GM12892 (cell line): Measurements from ENCODE around the gene BCAN.
A peak's percentile ranks its signal among the peaks of the same experiment; 100 is the strongest.

ENCODE experiments used
- DNase-seq: peaks from one replicate; pipeline ENCODE4 v3.0.0; 2011; ENCODE audit not compliant: insufficient read length
- FAIRE-seq: peaks from 2 replicates; lab custom pipeline; 2011; peaks lifted over from hg19 to GRCh38; lab: Jason Lieb, UNC
- POLR2A ChIP-seq: IDR thresholded peaks from 2 replicates; pipeline ENCODE4 v1.6.1; 2011; ENCODE audit warnings: low read depth, low read length, control low read depth
- POLR2AphosphoS5 ChIP-seq: IDR thresholded peaks from 2 replicates; pipeline ENCODE4 v1.6.1; 2011; ENCODE audit warnings: low read depth, low read length, control low read depth
- TAF1 ChIP-seq: IDR thresholded peaks from 2 replicates; pipeline ENCODE4 v1.6.1; 2011; ENCODE audit warnings: low read depth, mild to moderate bottlenecking, control low read depth, low read length, borderline replicate concordance

The BCAN gene

GRCh38 chr1:156648496-156648895, 6.6 kb downstream of the BCAN start:
- DNase-seq (no peak), FAIRE-seq (no peak)
- no peak for TF ChIP-seq POLR2A
- no peak for TF ChIP-seq TAF1
- no peak for TF ChIP-seq POLR2AphosphoS5

- DNase-seq, result no peak
- no peak for FAIRE-seq
- TF ChIP-seq TAF1, result no peak
- no peak for TF ChIP-seq POLR2A
- TF ChIP-seq POLR2AphosphoS5, result no peak
Measured at GRCh38 chr1:156648951-156649350, 7.0 kb downstream of the BCAN start.

DNA sequence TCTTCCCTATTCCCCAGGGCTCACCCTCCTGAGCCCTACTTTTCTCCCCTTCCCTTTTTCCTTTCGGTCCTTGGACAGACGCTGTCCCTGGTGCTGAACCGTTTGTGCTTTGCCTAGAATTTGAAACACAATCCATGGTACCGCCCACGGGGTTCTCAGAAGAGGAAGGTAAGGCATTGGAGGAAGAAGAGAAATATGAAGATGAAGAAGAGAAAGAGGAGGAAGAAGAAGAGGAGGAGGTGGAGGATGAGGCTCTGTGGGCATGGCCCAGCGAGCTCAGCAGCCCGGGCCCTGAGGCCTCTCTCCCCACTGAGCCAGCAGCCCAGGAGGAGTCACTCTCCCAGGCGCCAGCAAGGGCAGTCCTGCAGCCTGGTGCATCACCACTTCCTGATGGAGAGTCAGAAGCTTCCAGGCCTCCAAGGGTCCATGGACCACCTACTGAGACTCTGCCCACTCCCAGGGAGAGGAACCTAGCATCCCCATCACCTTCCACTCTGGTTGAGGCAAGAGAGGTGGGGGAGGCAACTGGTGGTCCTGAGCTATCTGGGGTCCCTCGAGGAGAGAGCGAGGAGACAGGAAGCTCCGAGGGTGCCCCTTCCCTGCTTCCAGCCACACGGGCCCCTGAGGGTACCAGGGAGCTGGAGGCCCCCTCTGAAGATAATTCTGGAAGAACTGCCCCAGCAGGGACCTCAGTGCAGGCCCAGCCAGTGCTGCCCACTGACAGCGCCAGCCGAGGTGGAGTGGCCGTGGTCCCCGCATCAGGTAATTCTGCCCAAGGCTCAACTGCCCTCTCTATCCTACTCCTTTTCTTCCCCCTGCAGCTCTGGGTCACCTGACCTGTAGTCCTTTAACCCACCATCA, 10.4 kb downstream of the BCAN start:
- FAIRE-seq (no peak), DNase-seq (no peak)
- TF ChIP-seq POLR2A (no peak), POLR2AphosphoS5 (no peak), TAF1 (no peak)

GRCh38 chr1:156652992-156653355, 11.1 kb downstream of the BCAN start:
- TF ChIP-seq TAF1, result no peak
- no peak for TF ChIP-seq POLR2AphosphoS5
- TF ChIP-seq POLR2A, result no peak
- DNase-seq (no peak), FAIRE-seq (no peak)

DNA sequence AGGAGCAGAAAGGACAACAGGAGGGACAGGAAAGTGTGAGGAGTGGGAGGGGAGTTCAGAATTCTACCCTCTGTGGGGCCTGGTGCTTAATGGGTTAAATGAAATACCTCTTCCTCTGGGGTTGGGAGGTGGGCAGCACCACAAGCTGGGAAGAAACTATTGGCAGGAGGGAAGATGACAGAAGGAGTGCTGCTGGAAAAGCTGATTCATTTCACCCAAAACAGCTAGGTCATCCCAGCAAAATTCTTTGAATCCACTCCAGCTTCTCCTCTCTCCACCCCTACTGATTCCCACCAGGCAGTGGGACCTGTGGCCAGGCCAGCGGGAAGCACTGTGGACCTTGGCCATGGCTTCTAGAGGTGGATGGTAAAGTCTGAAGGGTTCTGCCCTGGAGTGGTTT, 12.8 kb downstream of the BCAN start:
- no peak for DNase-seq
- no peak for FAIRE-seq

DNA sequence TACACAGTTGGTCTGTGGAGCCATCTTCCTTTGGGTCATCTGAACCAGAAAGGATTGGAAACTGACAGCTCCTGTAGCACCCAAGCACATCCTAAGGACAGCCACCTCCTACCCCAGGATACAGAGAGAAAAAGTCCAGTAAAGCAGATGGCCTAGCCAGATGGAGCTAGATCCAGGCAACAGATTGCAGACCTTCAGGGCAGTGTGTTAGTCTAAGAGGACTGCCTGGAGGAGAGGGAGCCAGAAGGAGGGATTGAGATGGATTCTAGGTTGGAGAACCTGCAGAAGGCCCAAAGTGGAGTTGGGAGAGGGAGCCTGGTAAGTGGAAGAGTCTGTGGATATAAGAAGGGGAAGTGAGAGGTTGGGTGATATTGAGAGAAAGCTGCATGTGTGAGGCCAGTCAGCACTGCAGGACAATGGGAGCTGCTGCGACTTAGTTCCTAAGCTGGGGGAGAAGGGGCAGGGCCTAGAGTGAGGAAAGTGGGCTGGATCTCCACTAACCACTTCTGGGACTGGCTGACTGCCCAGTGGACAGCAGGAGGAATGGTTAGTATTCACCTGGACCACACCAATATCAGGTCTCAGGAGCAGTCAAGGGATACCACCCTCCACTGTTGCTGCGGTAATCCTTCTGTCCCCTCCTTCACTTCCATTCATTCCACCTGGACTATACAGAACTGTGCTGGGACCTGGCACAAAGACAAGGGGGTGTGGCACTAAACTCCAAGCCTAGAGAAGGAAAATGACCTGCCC, 13.4 kb downstream of the BCAN start:
- TF ChIP-seq TAF1 (no peak), POLR2A (no peak), POLR2AphosphoS5 (no peak)
- no peak for FAIRE-seq
- DNase-seq, result no peak

More for the DNA sequence above, 12.8 kb downstream of the BCAN start:
- no peak for TF ChIP-seq TAF1
- no peak for TF ChIP-seq POLR2A
- TF ChIP-seq POLR2AphosphoS5, result no peak

GRCh38 chr1:156655904-156656516, 14.1 kb downstream of the BCAN start:
- DNase-seq (no peak), FAIRE-seq (no peak)
- no peak for TF ChIP-seq TAF1
- no peak for TF ChIP-seq POLR2AphosphoS5
- no peak for TF ChIP-seq POLR2A

- peak; percentile 84 for DNase-seq
- TF ChIP-seq POLR2AphosphoS5, result no peak
- no peak for TF ChIP-seq TAF1
- TF ChIP-seq POLR2A, result no peak
- peak; percentile 69 for FAIRE-seq
Measured at GRCh38 chr1:156656806-156657740, 15.2 kb downstream of the BCAN start.

- no peak for DNase-seq
- FAIRE-seq, result no peak
- no peak for TF ChIP-seq POLR2A
- TF ChIP-seq TAF1, result no peak
- TF ChIP-seq POLR2AphosphoS5, result no peak
Measured at GRCh38 chr1:156657741-156658319, 15.9 kb downstream of the BCAN start.

DNA sequence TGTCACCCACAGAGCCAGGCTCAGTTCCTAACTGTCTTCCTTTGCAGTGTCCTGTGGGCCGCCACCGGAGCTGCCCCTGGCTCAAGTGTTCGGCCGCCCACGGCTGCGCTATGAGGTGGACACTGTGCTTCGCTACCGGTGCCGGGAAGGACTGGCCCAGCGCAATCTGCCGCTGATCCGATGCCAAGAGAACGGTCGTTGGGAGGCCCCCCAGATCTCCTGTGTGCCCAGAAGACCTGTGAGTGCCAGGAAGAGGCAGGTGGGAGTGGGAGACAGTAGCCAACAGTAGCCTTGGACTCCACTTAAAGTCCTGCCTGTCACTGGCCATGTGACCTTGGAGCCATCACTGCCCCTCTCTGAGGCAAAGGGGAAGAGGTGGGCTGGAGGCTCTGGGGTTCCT, 16.6 kb downstream of the BCAN start:
- no peak for TF ChIP-seq POLR2AphosphoS5
- TF ChIP-seq POLR2A, result no peak
- no peak for TF ChIP-seq TAF1
- FAIRE-seq, result no peak
- DNase-seq, result no peak
